Measurements from ENCODE around the gene VRK1.

The VRK1 gene
- long read RNA-seq, transcript VRK1-201 (13 exons, 1,745 nt): major isoform, 210 of 387 reads
- long read RNA-seq, partial matches to known transcripts: 122 of 387 reads
- long read RNA-seq, other reads (novel, unspliced or antisense): 55 of 387 reads

- H3K4me3 ChIP-seq (replicated peaks; ENCODE audit: insufficient read depth, low read length): peak within 1 kb of the TSS; percentile 76
- H3K27ac ChIP-seq (replicated peaks): peak within 1 kb of the TSS; percentile 98
- H3K27me3 ChIP-seq (ENCODE audit: insufficient read depth, poor library complexity, severe bottlenecking): no peaks in the 10 kb centered on the region
- peak; percentile 92 to 97 for DNase-seq (ENCODE audit: low read depth in 1 of 2, low spot score in 1 of 2)
- TF ChIP-seq REST (IDR thresholded peaks at IDR 0.05; ENCODE audit: insufficient replicate concordance, low read depth) (peak; percentile 39), POLR2AphosphoS5 (IDR thresholded peaks at IDR 0.05; ENCODE audit: low read depth) (peak; percentile 72; the same call in 1 of the 2 replicates), GABPA (IDR thresholded peaks at IDR 0.05; ENCODE audit: low read depth) (no peak)
Measured at GRCh38 chr14:96796851-96797581, at the start of gene VRK1. TSS of gene VRK1 (plus strand) at chr14:96797382. CDS start at chr14:96833472, 36,090 bp downstream.

GRCh38 chr14:96747608-96748007, 49.6 kb upstream of the VRK1 start:
- no peak for DNase-seq (ENCODE audit: low read depth in 1 of 2, low spot score in 1 of 2)
- peaks cover 3% of the 10 kb centered on the region for H3K27me3 ChIP-seq (ENCODE audit: insufficient read depth, poor library complexity, severe bottlenecking)
- TF ChIP-seq CTCF (IDR thresholded peaks at IDR 0.05; ENCODE audit: insufficient read depth, low read length) (no peak), REST (IDR thresholded peaks at IDR 0.05; ENCODE audit: insufficient replicate concordance, low read depth) (no peak), SPI1 (IDR thresholded peaks at IDR 0.05; ENCODE audit: borderline replicate concordance, low read depth) (no peak), GABPA (IDR thresholded peaks at IDR 0.05; ENCODE audit: low read depth) (no peak), POLR2AphosphoS5 (IDR thresholded peaks at IDR 0.05; ENCODE audit: low read depth) (no peak)
- no peak overlapping the region for H3K4me3 ChIP-seq (replicated peaks; ENCODE audit: insufficient read depth, low read length)
- no peak overlapping the region for H3K27ac ChIP-seq (replicated peaks)

GRCh38 chr14:96748362-96748761, 48.8 kb upstream of the VRK1 start:
- no peak overlapping the region for H3K4me3 ChIP-seq (replicated peaks; ENCODE audit: insufficient read depth, low read length)
- no peak for DNase-seq (ENCODE audit: low read depth in 1 of 2, low spot score in 1 of 2)
- TF ChIP-seq CTCF (IDR thresholded peaks at IDR 0.05; ENCODE audit: insufficient read depth, low read length) (no peak), REST (IDR thresholded peaks at IDR 0.05; ENCODE audit: insufficient replicate concordance, low read depth) (no peak), POLR2AphosphoS5 (IDR thresholded peaks at IDR 0.05; ENCODE audit: low read depth) (no peak), SPI1 (IDR thresholded peaks at IDR 0.05; ENCODE audit: borderline replicate concordance, low read depth) (no peak), GABPA (IDR thresholded peaks at IDR 0.05; ENCODE audit: low read depth) (no peak)
- H3K27ac ChIP-seq (replicated peaks): no peak overlapping the region
- peaks cover 3% of the 10 kb centered on the region for H3K27me3 ChIP-seq (ENCODE audit: insufficient read depth, poor library complexity, severe bottlenecking)

Measured in HL-60 (cell line).